ENCODE measurements around the gene SYNGR1. TPM values are rescaled to one million over a fixed set of nuclear protein-coding genes. Genes with fewer than 3 reads are reported as not detected.

Gene SYNGR1
- total RNA-seq = 40.5 TPM
- long read RNA-seq, full-length matches to known transcripts = 39 of 56 reads
- long read RNA-seq, partial matches to known transcripts = 12 of 56 reads
- long read RNA-seq, other reads (novel, unspliced or antisense) = 5 of 56 reads

DNA sequence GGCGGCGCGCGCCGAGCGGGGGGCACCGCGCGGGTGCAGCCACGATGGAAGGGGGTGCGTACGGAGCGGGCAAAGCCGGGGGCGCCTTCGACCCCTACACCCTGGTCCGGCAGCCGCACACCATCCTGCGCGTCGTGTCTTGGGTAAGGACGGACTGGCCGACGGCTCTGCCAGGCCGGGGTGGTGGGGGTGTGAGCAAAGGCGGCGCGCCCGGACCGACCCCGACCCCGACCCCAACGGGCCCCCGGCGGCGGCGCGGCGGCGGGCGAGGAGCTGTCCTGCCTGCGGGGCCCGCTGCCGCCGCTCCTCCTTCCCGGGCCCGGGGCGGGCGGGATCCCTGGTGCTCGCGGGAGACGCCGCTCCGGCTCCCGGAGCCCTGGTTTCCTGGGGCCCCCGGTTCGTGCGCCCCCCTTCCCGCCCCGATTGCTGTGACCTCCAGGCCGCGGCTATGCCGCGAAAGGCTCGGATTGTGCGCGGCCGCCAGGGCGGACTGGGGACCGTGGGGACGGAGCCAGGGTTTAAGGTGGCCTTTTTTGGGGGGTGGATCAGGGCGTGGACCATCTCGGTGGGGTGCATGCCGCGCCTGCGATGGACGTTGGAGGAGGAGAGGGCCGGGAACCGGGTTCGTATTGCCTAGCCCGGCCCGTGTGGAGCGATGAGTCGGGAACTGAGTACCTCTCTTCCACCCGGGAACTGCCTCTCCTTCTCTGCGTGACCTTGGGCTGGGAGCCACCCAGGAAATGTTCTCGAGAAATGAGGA lies at the start of gene SYNGR1:
Gene SYNGR1 (plus strand): TSS at position 25 of the 760 bp plus-strand sequence. CDS start 20 bp downstream, at position 45.
- DNase-seq (ENCODE audit: missing footprints) (no peak), ATAC-seq (peak; percentile 37)
- intact Hi-C loops (cut with DNase I) = loop anchor here (10.0 kb wide), 1 partner anchor 65 kb away; no protein-coding TSS in a partner anchor

DNA sequence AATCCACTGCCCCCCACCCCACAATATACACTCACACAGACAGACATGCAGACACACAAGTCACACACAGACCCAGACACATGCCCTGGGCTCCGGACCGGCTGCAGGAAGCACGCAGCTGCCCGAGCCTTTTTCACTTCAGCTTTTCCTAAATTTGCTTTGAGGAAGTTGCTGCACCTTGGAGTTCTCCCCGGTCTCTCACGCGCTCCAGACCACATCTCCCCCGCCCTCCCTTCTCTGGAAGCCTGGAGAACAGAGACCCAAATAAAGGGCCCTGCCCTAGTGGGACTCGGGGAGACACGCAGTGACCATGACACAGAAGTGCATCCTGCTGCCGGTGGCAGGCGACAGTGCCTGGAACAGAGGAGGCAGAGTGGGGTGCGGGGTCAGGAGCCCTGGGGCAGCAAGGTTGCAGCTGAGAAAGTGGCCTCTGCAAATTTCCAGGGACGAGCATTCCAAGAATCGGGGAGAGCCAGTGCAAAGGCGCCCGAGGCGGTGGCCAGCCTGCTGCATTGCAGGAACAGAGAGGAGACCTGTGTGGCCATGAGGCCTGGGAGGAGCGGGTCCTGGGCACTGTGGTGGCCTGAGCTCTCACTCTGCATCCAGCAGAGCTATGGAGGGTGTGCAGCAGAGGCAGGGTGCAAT lies 49.5 kb upstream of the SYNGR1 start:
- DNase-seq (ENCODE audit: missing footprints) (peak; percentile 77), ATAC-seq (peak; percentile 68)
- intact Hi-C loops (cut with DNase I) = no loop called here

DNA sequence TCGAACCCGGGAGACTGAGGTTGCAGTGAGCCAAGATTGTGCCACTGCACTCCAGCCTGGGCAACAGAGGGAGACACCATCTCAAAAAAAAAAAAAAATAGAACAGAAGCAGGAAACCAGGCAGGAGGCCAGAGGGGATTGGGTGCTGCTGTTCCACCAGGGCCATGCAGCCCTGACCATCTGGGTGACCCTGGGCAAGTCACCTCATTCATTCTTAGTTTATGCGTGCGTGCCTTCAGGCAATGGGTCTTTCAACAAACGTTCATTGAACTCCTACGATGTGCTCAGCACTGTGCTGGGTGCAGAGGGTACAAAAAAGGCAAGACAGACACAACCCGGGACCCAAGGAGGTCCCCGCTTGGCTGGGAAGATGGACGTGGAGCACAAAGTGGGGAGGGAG lies 48.7 kb upstream of the SYNGR1 start:
- peak; percentile 5 for DNase-seq (ENCODE audit: missing footprints)
- intact Hi-C loops (cut with DNase I) = no loop called here
- ATAC-seq = no peak

GRCh38 chr22:39301926-39302325 lies 47.9 kb upstream of the SYNGR1 start:
- DNase-seq (ENCODE audit: missing footprints) = no peak
- intact Hi-C loops (cut with DNase I) = no loop called here

DNA sequence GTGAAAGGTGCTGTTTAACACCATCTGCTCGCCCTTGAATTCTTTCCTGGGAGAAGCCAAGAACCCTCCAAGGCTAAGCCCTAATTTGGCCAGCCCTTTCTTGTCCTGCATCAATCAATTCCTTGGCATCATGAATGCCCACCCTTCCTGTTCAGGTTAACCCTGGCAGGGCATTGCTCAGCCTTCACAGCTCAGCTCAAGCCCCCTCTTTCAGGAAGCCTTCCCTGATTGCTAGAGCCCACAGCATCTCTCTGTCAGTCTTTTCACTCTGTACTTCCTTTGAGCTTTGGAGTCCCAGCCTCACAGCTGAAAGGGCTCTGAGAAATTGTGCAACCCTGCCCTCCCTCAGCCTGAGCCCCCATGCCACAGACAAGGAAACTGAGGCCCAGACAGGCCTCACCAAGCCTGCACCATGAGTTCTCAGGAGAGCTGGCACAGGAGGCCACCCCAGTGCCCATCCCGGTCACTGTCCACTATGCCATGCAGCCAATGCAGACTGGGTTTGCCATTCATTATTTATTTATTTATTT lies 47.3 kb upstream of the SYNGR1 start:
- DNase-seq (ENCODE audit: missing footprints) (peak; percentile 3), ATAC-seq (no peak)
- intact Hi-C loops (cut with DNase I) = no loop called here

More at GRCh38 chr22:39301926-39302325, 47.9 kb upstream of the SYNGR1 start:
- no peak for ATAC-seq

- no peak for ATAC-seq
- intact Hi-C loops (cut with DNase I) = no loop called here
- DNase-seq (ENCODE audit: missing footprints) = peak; percentile 23
These were observed 46.4 kb upstream of the SYNGR1 start for GRCh38 chr22:39303358-39303757.

DNA sequence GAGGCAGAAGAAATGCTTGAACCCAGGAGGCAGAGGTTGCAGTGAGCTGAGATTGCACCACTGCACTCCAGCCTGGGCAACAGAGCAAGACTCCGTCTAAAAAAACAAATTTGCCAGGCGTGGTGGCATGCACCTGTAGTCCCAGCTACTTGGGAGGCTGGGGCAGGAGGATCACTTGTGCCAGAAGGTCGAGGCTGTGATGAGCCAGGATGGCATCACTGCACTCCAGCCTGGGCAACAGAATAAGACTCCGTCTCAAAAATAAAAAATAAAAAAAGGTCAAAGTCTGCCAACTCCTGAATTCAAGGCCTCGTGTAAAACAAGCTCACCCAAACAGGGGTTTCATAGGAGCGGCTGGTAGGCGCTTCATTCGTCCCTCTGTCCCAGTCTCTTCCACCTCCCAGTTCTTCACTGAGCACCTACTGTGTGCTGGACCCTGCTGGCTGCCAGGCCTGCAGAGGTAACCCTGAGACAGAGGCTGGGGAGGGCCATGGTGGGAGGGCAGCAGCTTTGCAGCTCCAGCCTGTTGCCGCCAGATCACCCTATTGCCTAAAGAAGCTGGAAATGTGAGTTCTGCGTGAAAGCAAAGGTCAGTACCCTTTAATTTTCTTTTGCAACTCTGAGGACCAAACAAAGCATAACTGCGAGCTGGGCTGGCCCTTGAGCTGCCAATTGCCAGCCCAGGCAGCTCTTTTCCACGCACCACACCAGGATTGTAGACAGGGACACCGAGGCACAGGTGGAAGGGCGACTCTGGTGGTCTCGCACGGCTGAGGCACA lies 45.7 kb upstream of the SYNGR1 start:
- peak; percentile 18 for DNase-seq (ENCODE audit: missing footprints)
- ATAC-seq = no peak
- intact Hi-C loops (cut with DNase I) = no loop called here

- intact Hi-C loops (cut with DNase I) = no loop called here
- peak; percentile 81 for DNase-seq (ENCODE audit: missing footprints)
- ATAC-seq = peak; percentile 14
These were observed 43.1 kb upstream of the SYNGR1 start for GRCh38 chr22:39306456-39307361.

GRCh38 chr22:39308614-39309363 lies 41.0 kb upstream of the SYNGR1 start:
- intact Hi-C loops (cut with DNase I) = loop anchor here (2.0 kb wide), 1 partner anchor 138 kb away; no protein-coding TSS in a partner anchor
- ATAC-seq (peak; percentile 51), DNase-seq (ENCODE audit: missing footprints) (peak; percentile 76)

DNA sequence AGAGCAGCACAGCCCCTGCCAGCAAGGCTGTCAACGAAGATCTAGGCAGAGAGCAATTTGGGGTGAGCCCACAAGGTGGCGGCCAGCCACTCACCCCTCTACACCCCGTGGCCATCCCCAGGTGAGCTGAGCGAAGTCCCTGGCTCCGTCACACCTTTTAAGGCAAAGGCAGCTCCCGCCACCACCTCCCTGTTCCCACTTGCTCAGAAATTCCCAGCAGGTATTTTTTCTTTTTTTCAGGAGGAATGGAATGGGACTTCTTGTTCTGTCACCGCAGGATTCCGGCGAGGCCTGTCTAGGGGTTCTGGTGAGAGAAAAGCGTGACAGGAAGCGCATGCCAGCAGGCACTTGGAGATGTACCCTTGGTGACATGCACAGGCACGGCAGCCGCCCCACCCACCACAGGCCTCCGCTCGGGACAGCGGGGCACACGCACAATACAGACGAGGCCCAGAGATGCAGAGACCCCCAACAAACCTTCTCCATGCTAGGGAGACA lies 40.4 kb upstream of the SYNGR1 start:
- ATAC-seq (no peak), DNase-seq (ENCODE audit: missing footprints) (peak; percentile 26)
- intact Hi-C loops (cut with DNase I) = loop anchor here (2.0 kb wide), 1 partner anchor 139 kb away; no protein-coding TSS in a partner anchor

- DNase-seq (ENCODE audit: missing footprints) (peak; percentile 41), ATAC-seq (no peak)
- intact Hi-C loops (cut with DNase I) = loop anchor here (2.0 kb wide), 1 partner anchor 139 kb away; no protein-coding TSS in a partner anchor
These were observed 39.7 kb upstream of the SYNGR1 start for GRCh38 chr22:39309881-39310714.

- DNase-seq (ENCODE audit: missing footprints) (no peak), ATAC-seq (no peak)
- intact Hi-C loops (cut with DNase I) = no loop called here
These were observed 38.0 kb upstream of the SYNGR1 start for GRCh38 chr22:39311592-39312400.

- ATAC-seq = no peak
- DNase-seq (ENCODE audit: missing footprints) = no peak
- intact Hi-C loops (cut with DNase I) = no loop called here
These were observed 37.4 kb upstream of the SYNGR1 start for GRCh38 chr22:39312410-39312809.

DNA sequence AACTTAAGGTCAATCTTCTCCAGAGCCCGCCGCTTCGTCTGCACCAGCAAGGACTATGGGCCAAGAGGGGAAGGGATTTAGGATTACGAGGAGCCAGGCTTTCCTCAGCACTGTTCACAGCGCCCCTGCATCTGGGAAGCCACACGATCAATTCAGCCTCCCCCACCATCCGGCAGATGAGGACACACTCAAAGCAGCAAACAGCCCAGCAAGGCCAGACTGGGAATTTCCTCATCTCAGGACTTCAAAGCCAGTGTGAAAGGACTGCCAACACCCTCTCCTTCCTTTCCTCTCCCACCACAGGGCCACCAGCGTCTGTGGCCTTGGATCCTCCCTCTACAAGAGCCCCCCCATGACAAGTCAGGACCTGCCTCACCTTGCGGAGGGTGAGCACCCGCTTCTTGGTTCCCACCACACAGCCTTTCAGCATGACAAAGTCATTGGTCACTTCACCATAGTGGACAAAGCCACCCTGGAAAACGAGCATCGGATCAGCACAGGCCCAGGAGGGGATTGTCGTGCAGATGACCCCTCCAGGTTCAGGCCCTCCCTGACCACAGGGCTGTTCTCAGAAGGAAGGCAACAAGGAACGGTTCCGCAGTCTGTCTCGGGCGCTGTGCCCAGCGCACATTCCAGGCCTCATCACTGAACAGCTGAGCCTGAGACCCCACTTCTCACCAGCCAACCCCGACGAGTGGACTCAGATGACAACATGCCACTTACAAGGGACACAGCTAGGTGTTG lies 36.4 kb upstream of the SYNGR1 start:
- no peak for DNase-seq (ENCODE audit: missing footprints)
- intact Hi-C loops (cut with DNase I) = no loop called here
- no peak for ATAC-seq
